OCI-LY3 (cell line): ENCODE data around the gene MYLK4.

Source experiments
- H2AFZ ChIP-seq: fragments of 200-600, 300-600 bp; shearing (Covaris generic); 2 replicates; pipeline ENCODE4 v1.6.0; 2014; ENCODE audit warnings: antibody characterized with exemption, low read depth, low read length
- H3K27ac ChIP-seq: fragments of 200-600, 300-600 bp; sonication (generic); 2 replicates; pipeline ENCODE4 v1.5.1; 2014; ENCODE audit warnings: mild to moderate bottlenecking, low read length, moderate library complexity, mixed read lengths
- H3K27me3 ChIP-seq: fragments of 200-600, 300-600 bp; sonication (generic); 2 replicates; pipeline ENCODE4 v1.6.1; 2014; ENCODE audit warnings: low read depth, low read length, mixed read lengths
- H3K36me3 ChIP-seq: fragments of 200-600, 300-600 bp; sonication (generic); replicated peaks from 2 replicates; pipeline ENCODE3; 2014; ENCODE audit warnings: low read depth, low read length, mixed read lengths
- H3K4me1 ChIP-seq: fragments of 300-600, 200-600 bp; sonication (generic); 2 replicates; pipeline ENCODE4 v1.6.1; 2014; ENCODE audit warnings: low read length, mixed read lengths
- H3K4me2 ChIP-seq: fragments of 200-600, 300-600 bp; sonication (generic); 2 replicates; pipeline ENCODE4 v1.6.1; 2014; ENCODE audit warnings: low read length, mixed read lengths
- H3K4me3 ChIP-seq: fragments of 300-600, 200-600 bp; sonication (generic); 2 replicates; pipeline ENCODE4 v1.5.1; 2014; ENCODE audit warnings: antibody characterized with exemption, mild to moderate bottlenecking, low read length, moderate library complexity
- H3K79me2 ChIP-seq: fragments of 300-600, 200-600 bp; shearing (Covaris generic); 2 replicates; pipeline ENCODE4 v1.6.1; 2014; ENCODE audit warnings: mild to moderate bottlenecking, low read length, mixed read lengths
- H3K9ac ChIP-seq: fragments of 300-600, 200-600 bp; shearing (Covaris generic); 2 replicates; pipeline ENCODE4 v1.6.0; 2014; ENCODE audit warnings: mild to moderate bottlenecking, low read length, moderate library complexity
- H3K9me3 ChIP-seq: fragments of 200-600, 300-600 bp; shearing (Covaris generic); 2 replicates; pipeline ENCODE4 v1.6.1; 2014; ENCODE audit warnings: low read length, mixed read lengths; ENCODE audit not compliant: insufficient read depth
- H4K20me1 ChIP-seq: fragments of 200-600, 300-600 bp; sonication (generic); 2 replicates; pipeline ENCODE4 v1.6.1; 2016; ENCODE audit warnings: low read length, mixed read lengths; ENCODE audit not compliant: insufficient read depth
- CTCF ChIP-seq: fragments of 200-600, 300-600 bp; sonication (generic); IDR thresholded peaks from 2 replicates; pipeline ENCODE4 v1.5.1; 2014; ENCODE audit warnings: antibody characterized with exemption, low read length, low read depth
- EZH2phosphoT487 ChIP-seq: fragments of 200-600 bp; shearing (Covaris generic); IDR thresholded peaks from 2 replicates; pipeline ENCODE4 v1.6.1; 2018; ENCODE audit warnings: antibody characterized with exemption, mixed run types, low read depth

MYLK4 gene

GRCh38 chr6:2617729-2618128 lies 133.0 kb downstream of the MYLK4 start:
- Histone ChIP-seq H3K9ac (no peak overlapping the region), H3K4me3 (no peak overlapping the region)

DNA sequence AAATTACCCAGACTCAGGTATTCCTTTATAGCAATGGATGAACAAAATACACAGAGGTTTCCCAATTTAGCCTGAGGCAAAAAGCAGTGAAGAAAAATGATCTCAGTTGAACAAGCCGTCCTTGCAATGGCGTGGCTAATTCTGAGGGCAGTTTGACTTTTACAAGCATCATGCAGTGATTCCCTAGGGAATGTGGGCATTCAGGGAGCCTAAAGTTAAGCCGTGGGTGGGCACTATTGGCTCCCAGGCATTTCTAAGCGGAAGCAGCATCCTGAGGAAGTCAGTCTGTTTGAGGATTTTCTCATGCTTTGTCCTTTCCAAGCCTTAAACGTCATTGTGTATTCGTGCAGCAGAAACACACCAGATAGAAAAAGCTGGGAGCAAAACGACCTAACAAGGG lies 133.9 kb downstream of the MYLK4 start:
- H3K27ac ChIP-seq, result no peak overlapping the region
- no peak for TF ChIP-seq CTCF
- TF ChIP-seq EZH2phosphoT487, result no peak
- H3K4me3 ChIP-seq, result no peak overlapping the region
- H3K27me3 ChIP-seq, result no peaks in the 10 kb centered on the region; the same call in 1 of the 2 replicates
- H4K20me1 ChIP-seq, result no peaks in the 10 kb centered on the region
- no peaks in the 10 kb centered on the region for H3K4me1 ChIP-seq
- no peak overlapping the region for H2AFZ ChIP-seq
- H3K4me2 ChIP-seq, result no peak overlapping the region
- H3K9me3 ChIP-seq, result no peaks in the 10 kb centered on the region
- H3K79me2 ChIP-seq, result no peaks in the 10 kb centered on the region
- no peaks in the 10 kb centered on the region for H3K36me3 ChIP-seq
- H3K9ac ChIP-seq, result no peak overlapping the region

More at GRCh38 chr6:2617729-2618128, 133.0 kb downstream of the MYLK4 start:
- Histone ChIP-seq H4K20me1 (no peaks in the 10 kb centered on the region), H3K27me3 (no peaks in the 10 kb centered on the region; the same call in 1 of the 2 replicates), H3K79me2 (no peaks in the 10 kb centered on the region), H3K9me3 (no peaks in the 10 kb centered on the region), H3K27ac (no peak overlapping the region), H3K36me3 (no peaks in the 10 kb centered on the region), H3K4me1 (no peaks in the 10 kb centered on the region), H3K4me2 (no peak overlapping the region), H2AFZ (no peak overlapping the region)
- TF ChIP-seq CTCF (no peak), EZH2phosphoT487 (no peak)

DNA sequence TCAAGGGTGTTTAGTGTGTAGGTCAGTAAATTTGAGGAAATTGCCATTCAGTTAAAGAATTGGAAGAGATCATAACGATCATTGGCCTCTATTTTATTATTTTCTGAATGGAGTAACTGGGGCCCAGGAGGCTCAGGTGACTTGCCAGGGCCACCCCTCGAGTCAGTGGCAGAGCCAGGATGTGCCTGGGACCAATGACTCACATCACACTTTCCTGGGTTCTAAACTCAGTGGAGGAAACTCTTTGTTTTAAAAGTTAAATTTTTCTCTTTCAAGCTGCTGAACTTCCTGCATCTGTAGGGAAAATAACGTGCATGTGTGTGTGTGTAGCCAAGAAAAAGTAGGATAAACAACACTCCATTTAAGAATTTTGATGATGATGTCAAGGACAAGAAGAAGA lies 135.5 kb downstream of the MYLK4 start:
- Histone ChIP-seq H4K20me1 (no peaks in the 10 kb centered on the region), H3K9me3 (no peaks in the 10 kb centered on the region), H3K4me3 (no peak overlapping the region), H2AFZ (no peak overlapping the region), H3K27ac (no peak overlapping the region), H3K27me3 (no peaks in the 10 kb centered on the region; the same call in none of the 2 replicates), H3K79me2 (no peaks in the 10 kb centered on the region), H3K4me1 (no peaks in the 10 kb centered on the region), H3K36me3 (no peaks in the 10 kb centered on the region), H3K4me2 (no peak overlapping the region), H3K9ac (no peak overlapping the region)
- TF ChIP-seq CTCF, result no peak
- no peak for TF ChIP-seq EZH2phosphoT487

DNA sequence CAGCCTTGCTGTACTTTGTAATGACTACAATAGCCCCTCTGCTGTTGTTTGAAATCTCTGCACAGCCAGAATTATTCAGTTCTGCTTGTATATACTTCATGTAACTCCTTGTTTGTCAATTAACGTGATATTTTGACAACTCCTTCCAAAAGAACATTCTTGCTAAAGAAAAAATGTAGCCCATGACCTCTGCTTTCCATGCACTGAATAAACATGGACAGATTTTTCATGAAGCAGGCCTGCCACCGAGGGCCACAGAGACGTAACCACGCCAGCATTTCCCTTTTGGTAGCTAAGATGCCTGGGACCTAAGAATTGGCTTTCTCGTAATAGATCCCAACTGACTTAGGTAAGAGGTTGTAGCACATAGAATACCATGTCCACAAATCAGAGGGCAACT lies 135.9 kb downstream of the MYLK4 start:
- no peak overlapping the region for H2AFZ ChIP-seq
- peaks cover 3% of the 10 kb centered on the region for H3K27me3 ChIP-seq
- H3K9me3 ChIP-seq, result no peaks in the 10 kb centered on the region
- H3K4me2 ChIP-seq, result no peak overlapping the region
- no peaks in the 10 kb centered on the region for H3K79me2 ChIP-seq
- H4K20me1 ChIP-seq, result no peaks in the 10 kb centered on the region
- TF ChIP-seq EZH2phosphoT487, result no peak
- no peak for TF ChIP-seq CTCF
- no peaks in the 10 kb centered on the region for H3K36me3 ChIP-seq
- H3K4me1 ChIP-seq, result no peaks in the 10 kb centered on the region
- H3K4me3 ChIP-seq, result no peak overlapping the region
- no peak overlapping the region for H3K9ac ChIP-seq
- no peak overlapping the region for H3K27ac ChIP-seq
